GM23248 (cell line): ENCODE results near the gene ALOX12B. TPM values are rescaled to one million over a fixed set of nuclear protein-coding genes. Genes with fewer than 3 reads are reported as not detected.

Experiments
- microRNA-seq: library from miRNA; unstranded; fragments of <30 nt; microRNA quantifications from one replicate; pipeline ENCODE4, GENCODE V29; 2016; ENCODE audit warnings: borderline number of aligned reads
- polyA plus RNA-seq: library from polyadenylated mRNA; unstranded; fragments of >200 nt; fragmentation: Nextera tagmentation; extraction: Ambion mirVana; gene quantifications from 2 replicates; pipeline ENCODE4 v1.2.1, GENCODE V29; 2016
- small RNA-seq: library from RNA; depleted of rRNA; stranded (forward); fragments of <200 nt; gene quantifications from one replicate; pipeline ENCODE3, GENCODE V24; 2014; ENCODE audit warnings: low read depth, low replicate concordance
- total RNA-seq: library from RNA; depleted of rRNA; stranded (reverse); fragments of >200 nt; shearing (Covaris generic); gene quantifications from 2 replicates; pipeline ENCODE4 v1.2.3, GENCODE V29; 2014; rRNA removed

ALOX12B gene
- total and polyA plus RNA-seq, 2 experiments from 2014 or later, result not detected

Small RNAs within 50 kb of the gene (microRNA-seq; reads per million reads assigned to microRNA genes)
- gene MIR4314, result not detected

Small RNAs within 50 kb of the gene (small RNA-seq; reads per million reads assigned to genes)
- gene MIR4314, result not detected

Other genes with a start within 250 kb of the ALOX12B start
- not detected in 2 replicates for gene TMEM88, start 232.7 kb downstream of the ALOX12B start, total RNA-seq
- gene TMEM88, start 232.7 kb downstream of the ALOX12B start, polyA plus RNA-seq, result 0.23 TPM in 1 of 2 replicates, not detected in the other
- gene NAA38, start 230.2 kb downstream of the ALOX12B start, total RNA-seq, result 70.4 and 71.5 TPM in 2 replicates
- 185 and 196 TPM in 2 replicates for gene NAA38, start 230.2 kb downstream of the ALOX12B start, polyA plus RNA-seq
- 11.0 and 20.6 TPM in 2 replicates for gene CYB5D1, start 229.7 kb downstream of the ALOX12B start, total RNA-seq
- 8.6 and 9.9 TPM in 2 replicates for gene CYB5D1, start 229.7 kb downstream of the ALOX12B start, polyA plus RNA-seq
- 56.5 and 73.6 TPM in 2 replicates for gene CHD3, start 198.9 kb downstream of the ALOX12B start, total RNA-seq
- 14.0 and 16.0 TPM in 2 replicates for gene CHD3, start 198.9 kb downstream of the ALOX12B start, polyA plus RNA-seq
- 4.3 and 15.3 TPM in 2 replicates for gene RNF227, start 171.4 kb downstream of the ALOX12B start, total RNA-seq
- gene RNF227, start 171.4 kb downstream of the ALOX12B start, polyA plus RNA-seq, result 3.1 and 4.3 TPM in 2 replicates
- 0.22 TPM in 1 of 2 replicates, not detected in the other for gene KCNAB3, start 157.9 kb downstream of the ALOX12B start, total RNA-seq
- gene KCNAB3, start 157.9 kb downstream of the ALOX12B start, polyA plus RNA-seq, result 0.08 and 0.24 TPM in 2 replicates
- 35.8 and 37.8 TPM in 2 replicates for gene TRAPPC1, start 155.8 kb downstream of the ALOX12B start, total RNA-seq
- gene TRAPPC1, start 155.8 kb downstream of the ALOX12B start, polyA plus RNA-seq, result 321 and 343 TPM in 2 replicates
- 17.9 and 27.2 TPM in 2 replicates for gene CNTROB, start 155.5 kb downstream of the ALOX12B start, total RNA-seq
- gene CNTROB, start 155.5 kb downstream of the ALOX12B start, polyA plus RNA-seq, result 19.4 and 21.2 TPM in 2 replicates
- gene GUCY2D, start 85.1 kb downstream of the ALOX12B start, total RNA-seq, result 0.22 and 0.89 TPM in 2 replicates
- gene GUCY2D, start 85.1 kb downstream of the ALOX12B start, polyA plus RNA-seq, result 0.05 TPM in 1 of 2 replicates, not detected in the other
- not detected in 2 replicates for gene ALOX15B, start 48.7 kb downstream of the ALOX12B start, total RNA-seq
- gene ALOX15B, start 48.7 kb downstream of the ALOX12B start, polyA plus RNA-seq, result not detected in 2 replicates
- gene ALOXE3, start 30.8 kb upstream of the ALOX12B start, total RNA-seq, result under 0.01 TPM in 1 of 2 replicates, not detected in the other
- gene ALOXE3, start 30.8 kb upstream of the ALOX12B start, polyA plus RNA-seq, result 0.11 and 0.19 TPM in 2 replicates
- gene HES7, start 36.4 kb upstream of the ALOX12B start, total RNA-seq, result not detected in 2 replicates
- gene HES7, start 36.4 kb upstream of the ALOX12B start, polyA plus RNA-seq, result not detected in 2 replicates
- 4.4 and 5.1 TPM in 2 replicates for gene PER1, start 64.7 kb upstream of the ALOX12B start, total RNA-seq
- gene PER1, start 64.7 kb upstream of the ALOX12B start, polyA plus RNA-seq, result 5.3 and 5.9 TPM in 2 replicates
- 6.2 and 6.5 TPM in 2 replicates for gene VAMP2, start 75.2 kb upstream of the ALOX12B start, total RNA-seq
- gene VAMP2, start 75.2 kb upstream of the ALOX12B start, polyA plus RNA-seq, result 25.5 and 27.1 TPM in 2 replicates
- 11.6 TPM in 2 replicates for gene TMEM107, start 88.7 kb upstream of the ALOX12B start, total RNA-seq
- 20.6 and 20.9 TPM in 2 replicates for gene TMEM107, start 88.7 kb upstream of the ALOX12B start, polyA plus RNA-seq
- gene BORCS6, start 102.5 kb upstream of the ALOX12B start, total RNA-seq, result 3.9 and 5.6 TPM in 2 replicates
- 3.4 and 4.5 TPM in 2 replicates for gene BORCS6, start 102.5 kb upstream of the ALOX12B start, polyA plus RNA-seq
- 9.4 and 18.4 TPM in 2 replicates for gene AURKB, start 122.9 kb upstream of the ALOX12B start, total RNA-seq
- gene AURKB, start 122.9 kb upstream of the ALOX12B start, polyA plus RNA-seq, result 22.9 and 24.1 TPM in 2 replicates
- 2.0 and 7.0 TPM in 2 replicates for gene CTC1, start 160.3 kb upstream of the ALOX12B start, total RNA-seq
- gene CTC1, start 160.3 kb upstream of the ALOX12B start, polyA plus RNA-seq, result 5.4 and 6.0 TPM in 2 replicates
- 13.4 and 33.0 TPM in 2 replicates for gene PFAS, start 161.6 kb upstream of the ALOX12B start, total RNA-seq
- gene PFAS, start 161.6 kb upstream of the ALOX12B start, polyA plus RNA-seq, result 14.8 and 16.0 TPM in 2 replicates
- 4.8 and 13.8 TPM in 2 replicates for gene RANGRF, start 201.0 kb upstream of the ALOX12B start, total RNA-seq
- 29.7 and 30.3 TPM in 2 replicates for gene RANGRF, start 201.0 kb upstream of the ALOX12B start, polyA plus RNA-seq
- 0.65 and 2.0 TPM in 2 replicates for gene SLC25A35, start 207.7 kb upstream of the ALOX12B start, total RNA-seq
- 1.2 and 2.0 TPM in 2 replicates for gene SLC25A35, start 207.7 kb upstream of the ALOX12B start, polyA plus RNA-seq
- not detected in 2 replicates for gene ARHGEF15, start 222.5 kb upstream of the ALOX12B start, total RNA-seq
- not detected in 2 replicates for gene ARHGEF15, start 222.5 kb upstream of the ALOX12B start, polyA plus RNA-seq